ENCODE results near the gene CHSY1.

CHSY1 gene

GRCh38 chr15:101210466-101210865 is 41.4 kb downstream of the CHSY1 start:
- no peak for DNase-seq (ENCODE audit: low read depth)
- H3K4me3 ChIP-seq (ENCODE audit: low read depth, low read length), result no peak overlapping the region
- TF ChIP-seq CTCF (conservative IDR thresholded peaks at IDR 0.05; ENCODE audit: low read depth, low read length), result no peak

- no peak overlapping the region for H3K4me3 ChIP-seq (ENCODE audit: low read depth, low read length)
- TF ChIP-seq CTCF (conservative IDR thresholded peaks at IDR 0.05; ENCODE audit: low read depth, low read length), result no peak
- DNase-seq (ENCODE audit: low read depth), result no peak
These were observed 41.8 kb downstream of the CHSY1 start for GRCh38 chr15:101210058-101210457.

- no peak for TF ChIP-seq CTCF (conservative IDR thresholded peaks at IDR 0.05; ENCODE audit: low read depth, low read length)
- H3K4me3 ChIP-seq (ENCODE audit: low read depth, low read length), result no peak overlapping the region
- DNase-seq (ENCODE audit: low read depth), result no peak
These were observed 42.5 kb downstream of the CHSY1 start for GRCh38 chr15:101209285-101209845.

GRCh38 chr15:101207867-101208288 is 44.0 kb downstream of the CHSY1 start:
- no peak overlapping the region for H3K4me3 ChIP-seq (ENCODE audit: low read depth, low read length)

GRCh38 chr15:101206176-101206591 is 45.7 kb downstream of the CHSY1 start:
- no peak overlapping the region for H3K4me3 ChIP-seq (ENCODE audit: low read depth, low read length)
- TF ChIP-seq CTCF (conservative IDR thresholded peaks at IDR 0.05; ENCODE audit: low read depth, low read length), result no peak
- peak; percentile 58 for DNase-seq (ENCODE audit: low read depth)

More at GRCh38 chr15:101207867-101208288, 44.0 kb downstream of the CHSY1 start:
- peak; percentile 91 for DNase-seq (ENCODE audit: low read depth)
- no peak for TF ChIP-seq CTCF (conservative IDR thresholded peaks at IDR 0.05; ENCODE audit: low read depth, low read length)

GRCh38 chr15:101204739-101205535 is 46.9 kb downstream of the CHSY1 start:
- H3K4me3 ChIP-seq (ENCODE audit: low read depth, low read length), result no peak overlapping the region
- peak; percentile 40 for DNase-seq (ENCODE audit: low read depth)
- TF ChIP-seq CTCF (conservative IDR thresholded peaks at IDR 0.05; ENCODE audit: low read depth, low read length), result no peak
